Ectodermal cell (in vitro differentiated cells): ENCODE data around the gene HSPB1.

Experiments
- H3K27ac ChIP-seq: 2 replicates; pipeline ENCODE4 v1.7.0; 2013; ENCODE audit warnings: mild to moderate bottlenecking, low read depth, low read length; ENCODE audit not compliant: insufficient read depth, poor library complexity, severe bottlenecking
- H3K27me3 ChIP-seq: 2 replicates; pipeline ENCODE4 v1.7.0; 2013; ENCODE audit warnings: mild to moderate bottlenecking, low read length; ENCODE audit not compliant: insufficient read depth, control insufficient read depth, poor library complexity, severe bottlenecking
- H3K36me3 ChIP-seq: one replicate; pipeline ENCODE4 v1.7.0; 2013; ENCODE audit warnings: low read length; ENCODE audit not compliant: control insufficient read depth, insufficient read depth
- H3K4me1 ChIP-seq: one replicate; pipeline ENCODE4 v1.7.0; 2013; ENCODE audit warnings: low read length; ENCODE audit not compliant: control insufficient read depth, insufficient read depth
- H3K4me3 ChIP-seq: 2 replicates; pipeline ENCODE4 v1.7.0; 2013; ENCODE audit warnings: low read depth, low read length, control low read depth; ENCODE audit not compliant: insufficient read depth
- H3K9me3 ChIP-seq: 2 replicates; pipeline ENCODE4 v1.7.0; 2013; ENCODE audit warnings: mild to moderate bottlenecking, low read length, moderate library complexity; ENCODE audit not compliant: control insufficient read depth
- WGBS, 2 experiments: methylation state at CpG; one replicate each; pipeline ENCODE4 v1.1.7; 2013; ENCODE audit warnings: missing lambda C conversion rate in 2 of 2; 5-methylcytosine and 5-hydroxymethylcytosine counted together

HSPB1 gene

GRCh38 chr7:76346097-76346496 lies 43.6 kb downstream of the HSPB1 start:
- Histone ChIP-seq H3K27ac (no peak overlapping the region), H3K27me3 (no peaks in the 10 kb centered on the region), H3K4me3 (no peak overlapping the region), H3K36me3 (peaks cover 61% of the 10 kb centered on the region), H3K4me1 (no peaks in the 10 kb centered on the region), H3K9me3 (no peaks in the 10 kb centered on the region)
- 95% methylated on average over 6 of the region's 6 CpGs for WGBS, 2 experiments

DNA sequence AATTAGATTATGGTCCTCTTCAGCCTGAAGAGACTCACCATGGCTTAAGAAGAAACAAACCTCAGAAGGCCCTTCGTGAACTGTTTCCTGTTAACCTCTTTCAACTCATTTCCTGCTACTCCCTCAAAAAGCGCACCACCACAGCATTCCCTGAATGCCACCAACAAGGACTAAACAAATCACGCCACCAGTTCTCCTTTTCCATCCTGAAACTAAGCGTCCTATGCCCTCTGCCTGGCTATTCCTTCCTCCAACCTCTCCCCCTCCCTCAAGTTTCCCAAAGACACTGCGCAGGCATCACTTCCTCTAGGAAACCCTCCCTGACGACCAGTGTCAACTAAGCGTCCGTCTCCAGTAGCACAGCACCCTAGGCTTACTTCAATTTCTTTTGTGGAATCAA lies 44.3 kb downstream of the HSPB1 start:
- no peaks in the 10 kb centered on the region for H3K27me3 ChIP-seq
- H3K27ac ChIP-seq, result no peak overlapping the region
- H3K4me1 ChIP-seq, result no peaks in the 10 kb centered on the region
- H3K4me3 ChIP-seq, result no peak overlapping the region
- peaks cover 58% of the 10 kb centered on the region for H3K36me3 ChIP-seq
- WGBS, 2 experiments, result 95 to 96% methylated on average over 8 of the region's 8 CpGs
- no peaks in the 10 kb centered on the region for H3K9me3 ChIP-seq

DNA sequence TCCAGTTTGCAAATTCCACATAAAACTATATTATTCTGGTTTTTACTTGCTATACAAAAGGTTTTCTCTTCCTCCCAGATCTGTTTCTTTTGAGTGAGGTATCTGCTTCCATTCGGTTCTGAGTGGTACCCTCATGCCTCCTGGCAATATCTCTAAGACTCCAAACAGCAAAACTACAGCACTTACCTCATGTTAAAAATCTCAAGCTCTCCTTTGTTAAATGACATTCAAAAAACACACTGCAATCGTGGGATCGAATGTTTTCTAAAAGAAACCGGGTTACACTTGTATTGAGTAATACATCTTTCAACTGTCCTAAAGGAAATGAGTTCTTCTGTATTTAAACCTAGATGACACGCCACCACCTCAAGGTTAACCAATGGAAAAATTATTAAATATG lies 45.2 kb downstream of the HSPB1 start:
- H3K9me3 ChIP-seq, result no peaks in the 10 kb centered on the region
- 92 to 98% methylated on average over 4 to 5 of the region's 5 CpGs for WGBS, 2 experiments
- H3K27ac ChIP-seq, result no peak overlapping the region
- H3K4me1 ChIP-seq, result no peaks in the 10 kb centered on the region
- H3K27me3 ChIP-seq, result no peaks in the 10 kb centered on the region
- no peak overlapping the region for H3K4me3 ChIP-seq
- peaks cover 64% of the 10 kb centered on the region for H3K36me3 ChIP-seq

DNA sequence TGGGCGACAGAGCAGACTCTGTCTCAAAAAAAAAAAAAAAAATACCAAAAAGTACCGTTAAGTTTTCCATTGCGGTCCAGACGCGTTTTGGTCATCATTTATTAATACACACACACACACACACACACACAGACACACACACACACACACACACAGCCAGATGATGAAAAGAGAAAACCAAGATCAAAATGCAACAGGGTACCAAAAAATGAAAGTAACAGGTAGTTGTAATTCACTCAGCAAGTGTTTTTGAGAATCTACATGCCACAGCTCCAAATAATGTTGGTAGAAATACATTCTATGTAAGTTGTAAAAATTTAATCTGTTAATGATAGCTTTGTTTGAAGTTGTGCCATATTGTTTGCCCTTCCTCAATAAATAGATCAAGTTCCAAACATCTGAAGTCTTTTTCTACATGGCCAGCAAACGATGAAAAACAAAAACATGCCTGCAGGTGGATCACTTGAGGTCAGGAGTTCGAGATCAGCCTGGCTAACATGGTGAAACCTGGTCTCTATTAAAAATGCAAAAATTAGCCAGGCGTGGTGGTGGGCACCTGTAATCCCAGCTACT lies 46.9 kb downstream of the HSPB1 start:
- H3K4me1 ChIP-seq, result no peaks in the 10 kb centered on the region
- H3K9me3 ChIP-seq, result no peaks in the 10 kb centered on the region
- no peak overlapping the region for H3K4me3 ChIP-seq
- no peaks in the 10 kb centered on the region for H3K27me3 ChIP-seq
- no peak overlapping the region for H3K27ac ChIP-seq
- H3K36me3 ChIP-seq, result peaks cover 69% of the 10 kb centered on the region
- WGBS, 2 experiments, result 93 to 94% methylated on average over 7 to 8 of the region's 8 CpGs

GRCh38 chr7:76351372-76351771 lies 48.9 kb downstream of the HSPB1 start:
- Histone ChIP-seq H3K27ac (no peak overlapping the region), H3K27me3 (no peaks in the 10 kb centered on the region), H3K4me1 (no peaks in the 10 kb centered on the region), H3K36me3 (peaks cover 69% of the 10 kb centered on the region), H3K9me3 (no peaks in the 10 kb centered on the region), H3K4me3 (no peak overlapping the region)
- WGBS, 2 experiments, result 86 to 87% methylated on average over 6 to 7 of the region's 7 CpGs

GRCh38 chr7:76352193-76352592 lies 49.7 kb downstream of the HSPB1 start:
- H3K9me3 ChIP-seq, result no peaks in the 10 kb centered on the region
- no peak overlapping the region for H3K27ac ChIP-seq
- peaks cover 63% of the 10 kb centered on the region for H3K36me3 ChIP-seq
- peaks cover 7% of the 10 kb centered on the region for H3K4me1 ChIP-seq
- 93 to 95% methylated on average over 6 of the region's 6 CpGs for WGBS, 2 experiments
- H3K27me3 ChIP-seq, result no peaks in the 10 kb centered on the region
- no peak overlapping the region for H3K4me3 ChIP-seq

- H3K9me3 ChIP-seq, result no peaks in the 10 kb centered on the region
- H3K4me1 ChIP-seq, result peaks cover 7% of the 10 kb centered on the region
- WGBS, 2 experiments, result 95 to 96% methylated on average over 4 to 5 of the region's 5 CpGs
- H3K27ac ChIP-seq, result no peak overlapping the region
- no peaks in the 10 kb centered on the region for H3K27me3 ChIP-seq
- peaks cover 56% of the 10 kb centered on the region for H3K36me3 ChIP-seq
- H3K4me3 ChIP-seq, result no peak overlapping the region
Observed at GRCh38 chr7:76353744-76354143, 51.3 kb downstream of the HSPB1 start.
